Measurements from ENCODE around the gene ATXN7L2.

The ATXN7L2 gene

DNA sequence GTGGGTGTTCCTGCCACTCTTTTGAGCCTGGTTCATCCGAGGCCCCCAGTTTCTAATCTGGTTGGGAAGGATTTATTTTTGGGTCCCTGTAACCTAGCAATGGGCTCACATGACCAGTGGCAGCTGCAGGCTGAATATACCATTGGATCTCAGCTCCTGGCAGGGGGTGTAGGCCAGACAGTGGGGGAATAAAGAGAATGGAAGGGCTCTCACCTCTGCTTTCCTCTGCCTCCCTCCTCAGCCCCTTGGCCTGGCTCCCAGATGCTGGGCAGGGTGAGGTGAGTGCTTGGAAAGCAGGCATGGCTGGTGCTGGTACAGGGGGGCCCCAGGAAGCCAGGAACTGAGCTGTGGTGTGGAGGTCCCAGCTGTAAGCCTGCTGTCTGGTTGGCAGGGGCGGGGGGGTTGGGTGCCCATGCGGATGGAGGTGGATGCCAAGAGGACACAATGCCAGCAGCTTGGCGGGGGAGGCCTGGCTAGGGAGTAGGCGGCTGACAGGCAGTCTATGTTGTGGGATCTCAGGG lies 52.3 kb downstream of the ATXN7L2 start:
- TF ChIP-seq, protein P1, sequence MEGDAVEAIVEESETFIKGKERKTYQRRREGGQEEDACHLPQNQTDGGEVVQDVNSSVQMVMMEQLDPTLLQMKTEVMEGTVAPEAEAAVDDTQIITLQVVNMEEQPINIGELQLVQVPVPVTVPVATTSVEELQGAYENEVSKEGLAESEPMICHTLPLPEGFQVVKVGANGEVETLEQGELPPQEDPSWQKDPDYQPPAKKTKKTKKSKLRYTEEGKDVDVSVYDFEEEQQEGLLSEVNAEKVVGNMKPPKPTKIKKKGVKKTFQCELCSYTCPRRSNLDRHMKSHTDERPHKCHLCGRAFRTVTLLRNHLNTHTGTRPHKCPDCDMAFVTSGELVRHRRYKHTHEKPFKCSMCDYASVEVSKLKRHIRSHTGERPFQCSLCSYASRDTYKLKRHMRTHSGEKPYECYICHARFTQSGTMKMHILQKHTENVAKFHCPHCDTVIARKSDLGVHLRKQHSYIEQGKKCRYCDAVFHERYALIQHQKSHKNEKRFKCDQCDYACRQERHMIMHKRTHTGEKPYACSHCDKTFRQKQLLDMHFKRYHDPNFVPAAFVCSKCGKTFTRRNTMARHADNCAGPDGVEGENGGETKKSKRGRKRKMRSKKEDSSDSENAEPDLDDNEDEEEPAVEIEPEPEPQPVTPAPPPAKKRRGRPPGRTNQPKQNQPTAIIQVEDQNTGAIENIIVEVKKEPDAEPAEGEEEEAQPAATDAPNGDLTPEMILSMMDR (IDR thresholded peaks at IDR 0.05), result no peak
- Histone ChIP-seq H3K4me3 (no peak overlapping the region), H3K27ac (peak overlapping the region; percentile 15 to 80)
- DNase-seq (ENCODE audit: low spot score), result no peak

DNA sequence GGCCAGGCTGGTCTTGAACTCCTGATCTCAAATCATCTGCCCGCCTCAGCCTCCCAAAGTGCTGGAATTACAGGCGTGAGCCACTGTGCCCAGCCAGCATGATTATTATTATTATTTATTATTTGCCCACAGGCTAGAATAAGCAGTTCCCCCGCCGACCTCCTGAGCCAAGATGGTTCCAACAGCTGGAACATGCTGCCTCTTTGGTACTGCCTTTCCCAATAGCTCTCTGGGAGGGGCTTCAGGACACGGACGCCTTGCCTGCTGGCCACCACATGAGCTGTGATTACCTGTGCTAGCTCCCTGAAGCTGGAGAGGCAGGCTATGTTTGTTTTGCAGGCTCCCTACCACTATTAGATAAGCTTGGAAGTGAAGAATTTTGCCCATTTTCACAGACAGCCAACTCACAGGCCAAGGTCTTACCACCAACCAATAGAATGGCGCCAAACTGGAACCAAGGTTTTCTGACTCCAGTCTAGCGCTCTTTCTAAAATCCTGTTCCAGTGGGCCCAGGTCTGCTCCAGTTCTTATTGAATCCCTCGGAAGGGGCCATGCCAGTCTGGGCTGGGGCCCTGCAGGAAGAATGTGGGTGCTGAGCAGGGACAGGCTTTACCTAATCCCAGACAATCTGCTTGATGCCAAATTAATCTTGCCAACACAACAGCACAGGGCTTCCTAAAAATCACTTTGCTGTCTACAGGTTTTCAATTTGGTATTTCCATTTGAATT lies 53.9 kb downstream of the ATXN7L2 start:
- TF ChIP-seq, protein P1 (IDR thresholded peaks at IDR 0.05), result no peak
- Histone ChIP-seq H3K4me3 (no peak overlapping the region), H3K27ac (no peak overlapping the region)
- DNase-seq (ENCODE audit: low spot score), result no peak

DNA sequence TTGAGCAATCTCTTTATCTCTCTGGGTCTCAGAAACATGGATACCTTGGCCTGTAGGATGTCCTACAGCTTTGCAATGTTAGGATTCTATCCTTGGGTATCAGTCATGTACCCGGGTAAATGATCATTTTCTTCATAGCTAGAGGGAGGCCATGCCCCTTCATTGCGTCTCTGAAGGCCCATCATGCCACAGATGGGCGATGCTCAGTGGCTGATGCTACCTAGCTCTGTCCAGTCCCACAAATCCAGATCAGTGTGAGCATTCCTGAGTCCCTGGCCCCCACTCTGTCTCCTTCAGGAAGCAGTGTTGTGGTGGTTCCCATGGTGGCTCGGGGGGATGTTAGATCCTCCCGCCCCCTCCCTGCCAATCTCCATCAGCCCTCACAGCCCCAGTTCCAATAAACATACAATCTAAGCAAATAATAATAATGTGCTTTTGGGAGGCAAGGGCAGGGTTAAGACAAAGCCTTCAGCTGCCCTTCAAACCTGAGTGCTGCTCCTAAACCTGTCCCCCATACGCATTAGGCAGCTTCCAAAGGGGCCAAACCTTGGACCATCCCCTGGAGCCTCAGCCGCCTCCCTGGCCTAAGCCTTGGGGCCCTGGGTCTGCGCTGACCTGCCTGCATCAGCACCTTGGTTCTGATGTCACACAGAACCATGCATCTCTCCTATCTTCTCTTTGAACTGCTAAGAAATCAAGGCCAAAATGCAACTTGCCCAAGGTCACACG lies 55.3 kb downstream of the ATXN7L2 start:
- Histone ChIP-seq H3K27ac (no peak overlapping the region), H3K4me3 (no peak overlapping the region)
- peak; percentile 64 for DNase-seq (ENCODE audit: low spot score)
- TF ChIP-seq, protein P1 (IDR thresholded peaks at IDR 0.05), result no peak

DNA sequence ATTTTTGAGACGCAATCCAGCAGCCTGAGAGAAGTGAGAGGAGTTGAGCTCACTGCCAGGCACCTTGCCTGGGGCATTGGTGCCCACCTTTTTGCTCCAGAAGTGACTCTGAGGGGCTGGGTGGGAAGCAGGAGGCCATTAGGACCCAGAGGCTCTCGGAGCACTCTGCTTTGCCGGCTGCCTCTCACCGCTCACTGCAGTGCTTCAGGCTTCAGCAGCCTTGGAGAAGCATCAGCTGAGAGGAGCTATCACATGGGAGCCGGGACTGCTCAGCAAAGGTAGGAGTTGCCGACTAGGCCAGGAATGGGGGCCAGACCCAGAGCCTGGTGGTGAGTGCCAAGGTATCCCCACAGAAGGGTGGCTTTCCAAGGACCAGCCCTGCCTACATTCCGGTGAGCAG lies 56.0 kb downstream of the ATXN7L2 start, which contains the start of gene GPR61:
GPR61 (plus strand) TSS at position 197 of the 400 bp plus-strand sequence. CDS start 3,151 bp downstream, outside the sequence.
- Histone ChIP-seq H3K27ac (no peak within 1 kb of the TSS), H3K4me3 (no peak within 1 kb of the TSS)
- DNase-seq (ENCODE audit: low spot score), result no peak
- TF ChIP-seq, protein P1 (IDR thresholded peaks at IDR 0.05), result no peak

DNA sequence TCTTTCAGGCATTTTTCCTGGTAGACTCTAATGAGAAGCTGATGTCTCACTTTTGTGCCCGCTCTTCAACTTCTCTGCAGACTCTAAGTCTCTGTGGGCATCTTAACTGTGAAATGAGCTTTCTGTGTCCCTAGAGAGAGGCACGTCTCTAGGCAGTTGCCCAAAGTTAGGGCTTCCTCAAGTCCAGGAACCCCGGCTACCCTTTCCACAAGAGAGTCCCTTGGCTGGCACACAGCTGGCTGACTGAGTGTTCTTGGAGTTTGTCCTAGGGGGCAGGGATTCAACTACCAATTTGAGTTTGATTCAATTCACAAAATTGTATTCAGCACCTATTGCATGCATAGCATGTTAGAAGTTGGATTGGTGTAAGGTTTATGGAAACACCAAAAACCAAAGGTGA lies 57.4 kb downstream of the ATXN7L2 start:
- DNase-seq (ENCODE audit: low spot score), result no peak
- Histone ChIP-seq H3K27ac (no peak overlapping the region), H3K4me3 (no peak overlapping the region)
- TF ChIP-seq, protein P1 (IDR thresholded peaks at IDR 0.05), result no peak

Data from coronary artery (tissue), 2 donors.